ENCODE measurements around the gene AR.

DNA sequence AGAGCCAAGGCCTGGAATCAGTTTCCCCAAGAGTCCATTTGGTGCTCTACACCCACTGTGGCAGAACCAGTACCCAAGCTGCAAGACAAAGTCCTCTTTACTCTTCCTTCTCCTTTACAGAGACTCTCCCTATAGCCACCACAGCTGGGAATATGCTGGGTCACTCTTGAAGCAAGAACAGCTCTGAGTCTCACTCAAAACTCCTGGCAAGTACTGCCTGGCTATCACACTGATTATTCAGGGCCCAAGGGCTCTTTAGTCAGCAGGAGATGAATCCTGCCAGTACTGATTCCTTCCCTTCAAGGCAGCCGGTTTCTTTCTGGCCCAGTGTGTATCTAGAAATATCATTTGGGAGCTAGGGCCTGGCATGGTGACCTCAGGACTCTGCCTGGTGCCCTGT lies 130.9 kb downstream of the AR start:
- no peak for TF ChIP-seq CTCF (IDR thresholded peaks at IDR 0.05)
- TF ChIP-seq POLR2A (IDR thresholded peaks at IDR 0.05; ENCODE audit: low read depth): no peak

Data from esophagus muscularis mucosa (tissue), 3 donors.